B cell (primary cell): ENCODE measurements around the gene MTUS2.

Experiments used
- CTCF ChIP-seq: fragments of 200-600 bp; IDR thresholded peaks from one replicate; pipeline ENCODE4 v1.8.0; 2022; ENCODE audit warnings: antibody characterized with exemption, mild to moderate bottlenecking
- EZH2 ChIP-seq: IDR thresholded peaks from 2 replicates; pipeline ENCODE4 v1.6.1; 2012; ENCODE audit warnings: borderline replicate concordance, low read depth, mild to moderate bottlenecking, moderate library complexity, low read length; ENCODE audit not compliant: insufficient read depth, poor library complexity, severe bottlenecking

GRCh38 chr13:29101905-29102304 lies 281.8 kb downstream of the MTUS2 start:
- TF ChIP-seq CTCF (no peak), EZH2 (no peak)
